GM19351 (cell line): ENCODE data around the gene BCLAF1.

Experiments used
- ATAC-seq: cut with Tn5 transposase; IDR thresholded peaks from one replicate; pipeline ENCODE4 v1.9.1; 2021; ENCODE audit warnings: mild to moderate bottlenecking, moderate library complexity; ENCODE audit not compliant: unreplicated experiment

BCLAF1 gene

GRCh38 chr6:136209496-136209895, 80.2 kb downstream of the BCLAF1 start:
- ATAC-seq: no peak

- ATAC-seq: no peak
Observed at GRCh38 chr6:136208783-136209182, 80.9 kb downstream of the BCLAF1 start.
